GF-D8 (cell line): ENCODE results near the gene SPATA2.

ENCODE experiments used
- DNase-seq: peaks from one replicate; lab custom pipeline; 2025; lab: John Stamatoyannopoulos, UW

Gene SPATA2

GRCh38 chr20:49858076-49858585 lies 57.2 kb downstream of the SPATA2 start:
- DNase-seq, result no peak

GRCh38 chr20:49856904-49857303 lies 58.4 kb downstream of the SPATA2 start:
- no peak for DNase-seq

- no peak for DNase-seq
Measured at GRCh38 chr20:49854190-49854875, 61.0 kb downstream of the SPATA2 start.

- no peak for DNase-seq
Measured at GRCh38 chr20:49853640-49854039, 61.7 kb downstream of the SPATA2 start.
